Pancreas (tissue), 10 donors: Measurements from ENCODE around the gene CTNNB1. TPM values are rescaled to one million over a fixed set of nuclear protein-coding genes. Genes with fewer than 3 reads are reported as not detected.

Experiments used
- ATAC-seq, 4 donors: fragments of 200-7000 bp; cut with Tn5 transposase; one replicate each; pipeline versions ENCODE4 v1.8.0 to v1.9.1; 2020; ENCODE audit warnings: mild to moderate bottlenecking in 4 of 4, moderate library complexity in 4 of 4
- DNase-seq, 6 donors: peaks; one replicate each; pipeline ENCODE4 v3.0.0-alpha.2; 2020
- FAIRE-seq: peaks from 2 replicates; lab custom pipeline; 2012; peaks lifted over from hg19 to GRCh38; lab: Jason Lieb, UNC
- H3K27ac ChIP-seq, 4 donors: fragments of 200-600 bp; sonication (generic); 1 replicate in 3 of 4; 2 replicates in 1 of 4; pipeline versions ENCODE4 v1.5.0 to v1.8.0; 2020
- H3K27me3 ChIP-seq, 4 donors: fragments of 200-600 bp; one replicate each; pipeline ENCODE4 v1.8.0; 2021
- H3K36me3 ChIP-seq, 3 donors: fragments of 200-600 bp; sonication (generic) in 1 of 3; one replicate each; pipeline versions ENCODE4 v1.5.0 to v1.8.0; 2020 to 2021
- H3K4me1 ChIP-seq, 3 donors: fragments of 200-600 bp; one replicate each; pipeline ENCODE4 v1.8.0; 2021
- H3K4me3 ChIP-seq, 4 donors: fragments of 200-600 bp; sonication (generic) in 2 of 4; one replicate each; pipeline versions ENCODE4 v1.5.0 to v1.8.0; 2020 to 2021
- H3K9me3 ChIP-seq, 4 donors: fragments of 200-600 bp; one replicate each; pipeline ENCODE4 v1.8.0; 2021
- CTCF ChIP-seq, 4 donors: fragments of 200-600 bp; sonication (generic) in 3 of 4; IDR thresholded peaks; one replicate each; pipeline versions ENCODE4 v1.5.0 to v1.8.0; 2021; ENCODE audit warnings: antibody characterized with exemption in 4 of 4
- WGBS, 2 donors: extraction: QIAGEN DNeasy Blood & Tissue Kit; methylation state at CpG; one replicate each; pipeline ENCODE4 v1.1.7; 2013; 5-methylcytosine and 5-hydroxymethylcytosine counted together
- intact Hi-C, 3 donors: fragments of 100-400 bp; cut with DNase I; formaldehyde crosslinking; loops; one replicate each; pipeline versions ENCODE4 v1.11.1 to v1.14.2; 2022
- polyA plus RNA-seq, 2 donors: library from polyadenylated mRNA; stranded (reverse); fragments of 200-250 nt; gene quantifications; one replicate each; pipeline ENCODE4 v1.2.3, GENCODE V29; 2013
- total RNA-seq, 6 donors: library from RNA; stranded (reverse); fragmentation: NEBNext Ultra II Directional in 4 of 6; extraction: Animal tissue kit (Norgen Biotek cat#: 25700) in 4 of 6; gene quantifications; one replicate each; pipeline versions ENCODE4 v1.2.1 to v1.2.4, GENCODE V29; 2021 to 2023
- donor health status: healthy with polysubstance abuse.
- donor health status: DM: no; HTN: no; CAD: no; lungs with moderate emphysema.
- donor health status: DM: no; HTN: no; CAD: no.
- donor health status: control.
- donor health status: control.
- donor health status: Bipolar disorder and iron deficiency.
- donor health status: DM: yes; HTN: yes; CAD: no.
- donor health status: DM: no; HTN: no; CAD: no.
- donor health status: DM: no; HTN: no; CAD: no.
- donor health status: DM: yes; HTN: yes; CAD: no.

The CTNNB1 gene
- total and polyA plus RNA-seq, 8 donors = 51.7 to 228 (median 112) TPM

DNA sequence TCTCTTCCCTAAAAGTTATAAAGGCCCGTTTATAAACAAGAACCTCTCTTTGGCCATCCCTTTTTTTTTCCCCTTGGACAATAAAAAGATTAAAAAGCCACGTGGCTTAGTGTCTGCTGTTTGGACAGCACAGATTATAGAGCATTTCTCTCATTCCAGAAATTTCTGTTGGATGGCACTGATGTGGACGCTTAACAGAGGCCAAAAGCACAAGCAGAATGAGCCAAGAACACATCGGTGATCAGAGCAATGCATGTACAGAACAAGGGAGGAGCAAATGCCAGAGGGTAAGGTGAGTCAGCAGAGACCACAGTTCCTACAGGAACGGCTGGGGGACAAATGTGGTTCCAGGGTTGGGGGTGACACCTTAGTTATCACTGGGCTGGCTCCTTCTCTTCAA lies 30.3 kb upstream of the CTNNB1 start:
- Histone ChIP-seq H3K4me3 (no peak overlapping the region), H3K27me3 (no peaks in the 10 kb centered on the region), H3K36me3 (no peaks in the 10 kb centered on the region), H3K4me1 (no peaks in the 10 kb centered on the region), H3K9me3 (no peaks in the 10 kb centered on the region), H3K27ac (no peak overlapping the region)
- FAIRE-seq (no peak), DNase-seq (no peak), ATAC-seq (no peak)
- 39 to 51% methylated on average over 5 of the region's 5 CpGs for WGBS, 2 donors
- TF ChIP-seq CTCF (IDR thresholded peaks at IDR 0.05) = no peak
- intact Hi-C loops = no loop called here

DNA sequence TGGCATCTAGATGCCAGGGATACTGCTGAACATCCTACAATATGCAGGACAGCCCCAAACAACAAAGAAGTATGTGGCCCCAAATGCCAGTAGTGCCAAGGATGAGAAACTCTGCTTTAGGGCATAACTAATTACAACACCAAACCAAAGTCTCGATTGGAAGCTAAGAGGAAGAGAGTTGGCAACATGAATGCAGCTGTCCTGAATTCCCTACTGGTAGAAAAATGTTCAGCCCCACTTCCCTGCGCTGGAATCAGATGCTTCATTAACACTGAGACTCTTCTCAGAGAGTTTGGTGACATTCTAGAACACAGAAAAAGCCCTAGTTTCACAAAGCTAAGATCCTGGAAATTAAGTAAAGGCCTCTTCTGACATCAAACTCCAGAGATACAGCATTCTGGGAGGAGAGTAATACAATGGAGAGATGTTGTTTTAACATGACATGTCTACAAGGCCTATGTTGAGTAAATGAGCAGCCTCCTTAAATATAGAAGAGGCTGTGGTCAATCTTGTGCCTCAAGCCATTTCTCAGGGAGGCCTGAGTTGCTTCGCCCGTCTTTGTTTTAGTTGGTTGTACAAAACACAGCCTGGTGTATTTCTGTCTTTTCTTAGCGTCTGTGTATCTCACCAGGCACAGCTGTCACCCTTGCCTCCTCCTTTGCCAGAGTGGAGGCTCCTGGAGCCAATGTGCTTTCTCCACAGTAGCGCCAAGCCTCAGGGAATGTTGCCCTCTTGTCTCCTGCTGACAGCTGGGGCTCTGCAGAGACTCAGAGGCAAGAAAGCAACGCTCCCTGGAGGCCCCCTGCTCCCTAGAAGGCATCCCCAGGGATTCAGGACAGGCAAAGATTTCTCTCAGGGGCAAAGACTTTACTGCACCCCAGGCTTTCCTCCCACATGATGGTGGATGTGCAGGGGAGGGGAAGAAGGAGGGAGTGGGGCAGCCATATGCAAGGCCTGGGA lies 25.1 kb upstream of the CTNNB1 start:
- Histone ChIP-seq H3K4me1 (no peaks in the 10 kb centered on the region), H3K27ac (no peak overlapping the region), H3K4me3 (no peak overlapping the region), H3K27me3 (no peaks in the 10 kb centered on the region), H3K36me3 (no peaks in the 10 kb centered on the region), H3K9me3 (no peaks in the 10 kb centered on the region)
- DNase-seq (no peak), FAIRE-seq (no peak), ATAC-seq (no peak)
- TF ChIP-seq CTCF (IDR thresholded peaks at IDR 0.05) = no peak
- 78 to 87% methylated on average over 7 of the region's 7 CpGs for WGBS, 2 donors
- intact Hi-C loops = no loop called here

- H3K36me3 ChIP-seq = no peaks in the 10 kb centered on the region
- no peak overlapping the region for H3K27ac ChIP-seq
- no peaks in the 10 kb centered on the region for H3K27me3 ChIP-seq
- no peaks in the 10 kb centered on the region for H3K4me1 ChIP-seq
- ATAC-seq = no peak
- H3K9me3 ChIP-seq = no peaks in the 10 kb centered on the region
- no peak for DNase-seq
- intact Hi-C loops = no loop called here
- no peak overlapping the region for H3K4me3 ChIP-seq
- no peak for TF ChIP-seq CTCF (IDR thresholded peaks at IDR 0.05)
- 79 to 90% methylated on average over 1 of the region's 1 CpG for WGBS, 2 donors
- no peak for FAIRE-seq
Measured at GRCh38 chr3:41175365-41175764, 23.9 kb upstream of the CTNNB1 start.

- WGBS, 2 donors = 53% methylated on average over 3 of the region's 3 CpGs
Measured at GRCh38 chr3:41176596-41176995, 22.7 kb upstream of the CTNNB1 start.

More at GRCh38 chr3:41176596-41176995, 22.7 kb upstream of the CTNNB1 start:
- no peak for FAIRE-seq
- H3K27ac ChIP-seq = no peak overlapping the region
- TF ChIP-seq CTCF (IDR thresholded peaks at IDR 0.05) = no peak
- no peak for ATAC-seq
- H3K9me3 ChIP-seq = no peaks in the 10 kb centered on the region
- intact Hi-C loops = no loop called here
- H3K4me3 ChIP-seq = no peak overlapping the region
- no peaks in the 10 kb centered on the region for H3K4me1 ChIP-seq
- H3K36me3 ChIP-seq = no peaks in the 10 kb centered on the region
- H3K27me3 ChIP-seq = no peaks in the 10 kb centered on the region
- DNase-seq = no peak
